ENCODE results near the gene DIAPH2.

GRCh38 chrX:97320305-97320704, 635.7 kb downstream of the DIAPH2 start:
- TF ChIP-seq POLR2A (IDR thresholded peaks at IDR 0.05): no peak
- no peak for TF ChIP-seq CTCF (IDR thresholded peaks at IDR 0.05)

All from body of pancreas (tissue), 4 donors.